IMR-90 (cell line): ENCODE measurements around the gene ZBTB32. TPM values are rescaled to one million over a fixed set of nuclear protein-coding genes. Genes with fewer than 3 reads are reported as not detected.
"Not testable (repeated sequence)": the region's sequence is repeated elsewhere in the genome, so short reads cannot be mapped to it uniquely, and the experiment has no call there.

Experiments
- ATAC-seq: fragments of 200-7000 bp; cut with Tn5 transposase; 2 replicates; pipeline ENCODE4 v1.9.1; 2020; ENCODE audit warnings: low read depth, mild to moderate bottlenecking, moderate library complexity
- BruUV-seq: library from RNA; stranded (reverse); fragments of 400-500 nt; replicated peaks from 2 replicates; lab custom pipeline; 2021; lab: Mats Ljungman, UMichigan
- CTCF ChIA-PET: fragments of 300-600 bp; formaldehyde crosslinking; extraction: SDS; loops from one replicate; lab custom pipeline; 2021; ENCODE audit warnings: antibody characterized with exemption; lab: Yijun Ruan, JAX
- POLR2A ChIA-PET: fragments of 300-600 bp; sonication (Branson Sonifier 250); formaldehyde crosslinking; loops from one replicate; lab custom pipeline; 2022; ENCODE audit warnings: antibody characterized with exemption; ENCODE audit not compliant: unreplicated experiment; lab: Charles Lee
- DNase-seq: peaks from one replicate; pipeline ENCODE4 v3.0.0; 2013
- H2AFZ ChIP-seq: replicated peaks from 2 replicates; pipeline ENCODE3; 2013; ENCODE audit warnings: low read length, mild to moderate bottlenecking; ENCODE audit not compliant: poor library complexity
- H2AK5ac ChIP-seq: 2 replicates; pipeline ENCODE4 v1.6.1; 2013; ENCODE audit warnings: low read depth, low read length, inconsistent platforms
- H2AK9ac ChIP-seq: replicated peaks from 2 replicates; pipeline ENCODE3; 2013; ENCODE audit warnings: mild to moderate bottlenecking, low read depth, low read length, moderate library complexity; ENCODE audit not compliant: poor library complexity
- H2BK120ac ChIP-seq: 2 replicates; pipeline ENCODE4 v1.6.1; 2013; ENCODE audit warnings: low read depth, low read length, inconsistent platforms
- H2BK15ac ChIP-seq: 3 replicates; pipeline ENCODE4 v1.6.1; 2013; ENCODE audit warnings: low read depth, low read length, inconsistent platforms
- H2BK20ac ChIP-seq: 2 replicates; pipeline ENCODE4 v1.6.1; 2013; ENCODE audit warnings: low read depth, mild to moderate bottlenecking, inconsistent platforms, low read length, moderate library complexity
- H2BK5ac ChIP-seq: 2 replicates; pipeline ENCODE4 v1.6.1; 2013; ENCODE audit warnings: mild to moderate bottlenecking, low read depth, low read length, inconsistent platforms; ENCODE audit not compliant: poor library complexity, severe bottlenecking
- H3K14ac ChIP-seq: replicated peaks from 2 replicates; pipeline ENCODE4 v1.6.1; 2013; ENCODE audit warnings: low read depth, low read length, inconsistent platforms
- H3K18ac ChIP-seq: 2 replicates; pipeline ENCODE4 v1.6.1; 2013; ENCODE audit warnings: low read depth, low read length, control low read depth
- H3K23ac ChIP-seq: 2 replicates; pipeline ENCODE4 v1.6.1; 2013; ENCODE audit warnings: low read depth, low read length, inconsistent platforms
- H3K27ac ChIP-seq: 2 replicates; pipeline ENCODE4 v1.5.1; 2013; ENCODE audit warnings: mild to moderate bottlenecking, control low read depth, low read length; ENCODE audit not compliant: insufficient read depth
- H3K27me3 ChIP-seq: 2 replicates; pipeline ENCODE4 v1.6.1; 2013; ENCODE audit warnings: low read length; ENCODE audit not compliant: control insufficient read depth, insufficient read depth
- H3K36me3 ChIP-seq: 2 replicates; pipeline ENCODE4 v1.6.1; 2013; ENCODE audit warnings: low read length, mixed read lengths; ENCODE audit not compliant: control insufficient read depth, insufficient read depth
- H3K4ac ChIP-seq: 2 replicates; pipeline ENCODE4 v1.6.1; 2013; ENCODE audit warnings: low read depth, low read length, inconsistent platforms
- H3K4me1 ChIP-seq: 2 replicates; pipeline ENCODE4 v1.6.1; 2013; ENCODE audit warnings: low read length, mixed read lengths; ENCODE audit not compliant: control insufficient read depth, insufficient read depth
- H3K4me2 ChIP-seq: 2 replicates; pipeline ENCODE4 v1.6.1; 2013; ENCODE audit warnings: low read depth, mild to moderate bottlenecking, control low read depth, low read length, moderate library complexity
- H3K4me3 ChIP-seq: 2 replicates; pipeline ENCODE4 v1.5.1; 2013; ENCODE audit warnings: low read depth, mild to moderate bottlenecking, control low read depth, low read length, moderate library complexity; ENCODE audit not compliant: insufficient read depth
- H3K56ac ChIP-seq: 2 replicates; pipeline ENCODE4 v1.6.1; 2013; ENCODE audit warnings: low read length, inconsistent platforms; ENCODE audit not compliant: insufficient read depth; ENCODE audit errors: extremely low read depth
- H3K79me1 ChIP-seq, 2 experiments: 2 replicates each; pipeline ENCODE4 v1.6.1; 2013; ENCODE audit warnings: low read length in 2 of 2, inconsistent platforms in 1 of 2, low read depth in 1 of 2
- H3K9ac ChIP-seq: 2 replicates; pipeline ENCODE4 v1.6.1; 2013; ENCODE audit warnings: low read depth, low read length, control low read depth
- H3K9me1 ChIP-seq: 2 replicates; pipeline ENCODE4 v1.6.1; 2013; ENCODE audit warnings: low read length, inconsistent platforms; ENCODE audit not compliant: insufficient read depth
- H3K9me3 ChIP-seq: 2 replicates; pipeline ENCODE4 v1.6.1; 2013; ENCODE audit warnings: low read length; ENCODE audit not compliant: control insufficient read depth, insufficient read depth
- H4K20me1 ChIP-seq: 2 replicates; pipeline ENCODE4 v1.6.1; 2013; ENCODE audit warnings: low read length, inconsistent platforms; ENCODE audit not compliant: insufficient read depth
- H4K5ac ChIP-seq: 2 replicates; pipeline ENCODE4 v1.6.1; 2013; ENCODE audit warnings: mild to moderate bottlenecking, low read depth, low read length, control low read depth
- H4K8ac ChIP-seq, 2 experiments: 2 replicates each; pipeline ENCODE4 v1.6.1; 2013; ENCODE audit warnings: low read depth in 2 of 2, low read length in 2 of 2, control low read depth in 1 of 2, inconsistent platforms in 1 of 2
- H4K91ac ChIP-seq: 2 replicates; pipeline ENCODE4 v1.6.1; 2013; ENCODE audit warnings: low read depth, low read length, inconsistent platforms; ENCODE audit not compliant: insufficient read depth
- WGBS, 2 experiments: methylation state at CpG; one replicate each; pipeline versions ENCODE4 v1.1.5 to v1.1.7; 2013; ENCODE audit warnings: missing lambda C conversion rate in 2 of 2; ENCODE audit not compliant: insufficient read length in 1 of 2; ENCODE audit errors: extremely low coverage in 2 of 2; 5-methylcytosine and 5-hydroxymethylcytosine counted together
- dilution Hi-C: fragments of 300-500 bp; cut with HindIII; formaldehyde crosslinking; loops from one replicate; pipeline ENCODE4 v1.14.3; 2018; ENCODE audit warnings: low sequenced_read_pairs; ENCODE audit not compliant: unreplicated experiment
- in situ Hi-C: fragments of 300-500 bp; cut with MboI; formaldehyde crosslinking; loops from 3 replicates; pipeline ENCODE4 v1.14.3; 2019; ENCODE audit warnings: low sequenced_read_pairs, inconsistent platforms, mixed read lengths
- intact Hi-C: fragments of 100-400 bp; cut with micrococcal nuclease; formaldehyde crosslinking; loops from 2 replicates; pipeline ENCODE4 v1.10.0; 2022
- polyA plus RNA-seq, 3 experiments: library from polyadenylated mRNA; depleted of rRNA; stranded (reverse); fragments of >200 nt; gene quantifications; 2 replicates each; pipeline ENCODE4 v1.2.3, GENCODE V29; 2012; ENCODE audit warnings: low replicate concordance in 1 of 3
- total RNA-seq: library from RNA; depleted of rRNA; stranded (reverse); fragments of >200 nt; gene quantifications from 2 replicates; pipeline ENCODE4 v1.2.3, GENCODE V29; 2012

ZBTB32 gene
- total and polyA plus RNA-seq, 2 of the 4 experiments (the other 2 are of a cell fraction), result not detected

GRCh38 chr19:35691106-35691505, 13.3 kb upstream of the ZBTB32 start:
- H4K8ac ChIP-seq, H2AFZ ChIP-seq, POLR2A ChIA-PET, H3K56ac ChIP-seq, H4K91ac ChIP-seq, BruUV-seq, H2BK15ac ChIP-seq, H2BK5ac ChIP-seq, H4K5ac ChIP-seq, H3K9me1 ChIP-seq, H3K14ac ChIP-seq, intact Hi-C loops, DNase-seq, H3K27ac ChIP-seq, H3K79me1 ChIP-seq, H3K4me3 ChIP-seq, H3K23ac ChIP-seq, H3K9me3 ChIP-seq, H3K27me3 ChIP-seq, H3K9ac ChIP-seq, H3K4ac ChIP-seq, H3K4me1 ChIP-seq, H3K36me3 ChIP-seq, H2AK5ac ChIP-seq, H3K18ac ChIP-seq, H2BK120ac ChIP-seq, H2AK9ac ChIP-seq, ATAC-seq, CTCF ChIA-PET, H3K4me2 ChIP-seq, dilution Hi-C loops, H4K20me1 ChIP-seq, H2BK20ac ChIP-seq, in situ Hi-C loops: not testable (repeated sequence)
- WGBS, 2 experiments, result 94% methylated on average over 13 of the region's 37 CpGs; no CpG with 5 or more reads in 1 of the 2 experiments
